ENCODE measurements around the gene RAI1. TPM values are rescaled to one million over a fixed set of nuclear protein-coding genes. Genes with fewer than 3 reads are reported as not detected.

The RAI1 gene
- total RNA-seq, 2 experiments from 2014 or later, result 17.1 to 49.4 TPM

- H3K9me3 ChIP-seq (ENCODE audit: low read length), result no peaks in the 10 kb centered on the region
- CTCF ChIA-PET (ENCODE audit: unreplicated experiment), result interaction anchor here (1.9 kb wide), 1 partner anchor 27 kb away, joined by 5 read pairs; no protein-coding TSS in a partner anchor
- H3K27ac ChIP-seq (ENCODE audit: low read depth, low read length, poor library complexity, severe bottlenecking), result peak overlapping the region; percentile 37
- H4K20me1 ChIP-seq (ENCODE audit: insufficient read depth, low read length), result no peaks in the 10 kb centered on the region
- H3K79me2 ChIP-seq (ENCODE audit: insufficient read depth, low read depth, low read length), result no peaks in the 10 kb centered on the region
- peaks cover 20% of the 10 kb centered on the region for H3K4me1 ChIP-seq (ENCODE audit: insufficient read depth, low read length, poor library complexity, severe bottlenecking)
- no peak overlapping the region for H3K4me3 ChIP-seq (ENCODE audit: low read depth, low read length, poor library complexity, severe bottlenecking)
- H3K36me3 ChIP-seq (ENCODE audit: insufficient read depth, low read length), result peaks cover 64% of the 10 kb centered on the region
- POLR2A ChIA-PET, result no interaction called here
- TF ChIP-seq EZH2phosphoT487 (IDR thresholded peaks at IDR 0.05; ENCODE audit: borderline replicate concordance, low read depth, low read length), result no peak
- TF ChIP-seq CTCF (conservative IDR thresholded peaks at IDR 0.05; ENCODE audit: low read length), result no peak
- H3K4me2 ChIP-seq (ENCODE audit: low read length), result no peak overlapping the region
- no TSS peak for BruUV-seq (replicated peaks)
- H2AFZ ChIP-seq (ENCODE audit: low read length), result no peak overlapping the region
- intact Hi-C loops (cut with micrococcal nuclease; ENCODE audit: unreplicated experiment), result loop anchor here (1.0 to 2.0 kb wide), 3 partner anchors 49 to 129 kb away; no protein-coding TSS in a partner anchor
- no peak for DNase-seq (ENCODE audit: low spot score)
- no peaks in the 10 kb centered on the region for H3K9me2 ChIP-seq (ENCODE audit: insufficient read depth, low read length)
Observed at GRCh38 chr17:17811381-17812210, 130.3 kb downstream of the RAI1 start.

GRCh38 chr17:17812211-17813054, 131.2 kb downstream of the RAI1 start:
- no peak overlapping the region for H3K4me2 ChIP-seq (ENCODE audit: low read length)

More at GRCh38 chr17:17812211-17813054, 131.2 kb downstream of the RAI1 start:
- TF ChIP-seq CTCF (conservative IDR thresholded peaks at IDR 0.05; ENCODE audit: low read length), result peak; percentile 96
- no peak for TF ChIP-seq EZH2phosphoT487 (IDR thresholded peaks at IDR 0.05; ENCODE audit: borderline replicate concordance, low read depth, low read length)
- ChIA-PET CTCF (ENCODE audit: unreplicated experiment) (interaction anchor here (1.9 kb wide), 1 partner anchor 26 kb away, joined by 5 read pairs; no protein-coding TSS in a partner anchor), POLR2A (interaction anchor here (0.8 kb wide), 1 partner anchor 48 kb away, joined by 3 read pairs; no protein-coding TSS in a partner anchor)
- Histone ChIP-seq H3K36me3 (ENCODE audit: insufficient read depth, low read length) (peaks cover 73% of the 10 kb centered on the region), H3K27ac (ENCODE audit: low read depth, low read length, poor library complexity, severe bottlenecking) (no peak overlapping the region), H2AFZ (ENCODE audit: low read length) (no peak overlapping the region), H4K20me1 (ENCODE audit: insufficient read depth, low read length) (no peaks in the 10 kb centered on the region), H3K9me2 (ENCODE audit: insufficient read depth, low read length) (no peaks in the 10 kb centered on the region), H3K9me3 (ENCODE audit: low read length) (no peaks in the 10 kb centered on the region), H3K79me2 (ENCODE audit: insufficient read depth, low read depth, low read length) (no peaks in the 10 kb centered on the region), H3K4me1 (ENCODE audit: insufficient read depth, low read length, poor library complexity, severe bottlenecking) (peaks cover 20% of the 10 kb centered on the region), H3K4me3 (ENCODE audit: low read depth, low read length, poor library complexity, severe bottlenecking) (no peak overlapping the region)
- intact Hi-C loops (cut with micrococcal nuclease; ENCODE audit: unreplicated experiment), result loop anchor here (1.0 to 2.0 kb wide), 3 partner anchors 48 to 130 kb away; no protein-coding TSS in a partner anchor
- BruUV-seq (replicated peaks), result TSS peak; percentile 60
- DNase-seq (ENCODE audit: low spot score), result peak; percentile 60

Measured in OCI-LY7 (cell line).